Activated CD4-positive, alpha-beta T cell treated with anti-CD3 and anti-CD28 coated beads, Interleukin-2, amount 50 U/mL, for 48 hours (primary cell): ENCODE measurements around the gene NUP107.

Experiments
- DNase-seq, 2 experiments: peaks; one replicate each; pipeline ENCODE4 v3.0.0-alpha.2; 2020

The NUP107 gene

GRCh38 chr12:68776976-68777610, 90.3 kb downstream of the NUP107 start:
- DNase-seq: no peak

- DNase-seq: no peak
Observed at GRCh38 chr12:68779280-68779679, 92.5 kb downstream of the NUP107 start.

- DNase-seq: no peak
Observed at GRCh38 chr12:68780731-68781130, 94.0 kb downstream of the NUP107 start.

GRCh38 chr12:68781728-68782127, 95.0 kb downstream of the NUP107 start:
- no peak for DNase-seq

GRCh38 chr12:68784015-68784414, 97.2 kb downstream of the NUP107 start:
- no peak for DNase-seq

DNA sequence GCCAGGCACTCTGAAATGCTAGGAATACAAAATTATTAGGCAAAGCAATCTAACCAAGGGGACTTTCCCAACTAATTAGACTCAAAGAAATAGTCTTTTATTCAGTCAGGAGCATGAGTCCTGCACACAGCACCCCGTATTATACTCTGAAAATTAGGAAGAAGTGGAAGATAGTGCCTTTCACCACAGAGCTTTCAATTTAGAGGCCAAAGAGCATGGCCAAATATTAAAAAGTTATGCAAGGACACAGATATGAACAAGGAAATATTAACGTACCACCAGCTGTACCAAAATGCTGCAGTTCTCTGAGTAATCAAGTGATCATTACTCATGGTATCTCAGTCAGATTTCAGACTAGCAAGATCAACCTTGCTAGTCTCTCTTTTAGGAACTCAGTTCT, 98.6 kb downstream of the NUP107 start:
- DNase-seq: no peak

GRCh38 chr12:68785823-68786222, 99.0 kb downstream of the NUP107 start:
- DNase-seq: no peak

- DNase-seq: no peak
Observed at GRCh38 chr12:68786929-68787328, 100.2 kb downstream of the NUP107 start.

- no peak for DNase-seq
Observed at GRCh38 chr12:68788554-68789143, 101.9 kb downstream of the NUP107 start.

GRCh38 chr12:68789144-68789878, 102.5 kb downstream of the NUP107 start:
- DNase-seq: no peak

- DNase-seq: no peak
Observed at GRCh38 chr12:68790081-68790951, 103.5 kb downstream of the NUP107 start.

GRCh38 chr12:68790952-68791234, 104.1 kb downstream of the NUP107 start:
- DNase-seq: no peak

DNA sequence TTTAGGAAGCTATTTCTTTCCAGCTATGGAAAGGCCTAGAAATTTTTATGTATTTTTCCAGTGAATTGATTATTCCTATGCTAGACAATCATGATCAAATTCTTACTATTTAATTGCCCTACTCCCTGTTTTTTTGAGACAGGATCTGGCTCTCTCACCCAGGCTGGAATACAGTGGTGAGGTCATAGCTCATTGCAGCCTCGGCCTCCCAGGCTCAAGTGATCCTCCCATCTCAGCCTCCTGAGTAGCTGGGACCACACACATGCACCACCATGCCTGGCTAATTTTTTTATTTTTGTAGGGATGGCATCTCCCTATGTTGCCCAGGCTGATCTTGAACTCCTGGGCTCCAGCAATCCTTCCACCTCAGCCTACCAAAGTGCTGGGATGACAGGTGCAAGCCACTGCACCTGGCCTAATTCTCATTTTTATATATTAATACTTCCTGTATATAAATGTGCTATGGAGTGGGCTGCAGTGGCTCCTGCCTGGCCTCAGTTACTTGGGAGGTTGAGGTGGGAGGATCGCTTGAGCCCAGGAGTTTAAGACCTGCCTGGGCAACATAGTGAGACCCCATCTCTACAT, 105.2 kb downstream of the NUP107 start:
- DNase-seq: no peak

GRCh38 chr12:68792952-68793351, 106.2 kb downstream of the NUP107 start:
- DNase-seq: no peak

- no peak for DNase-seq
Observed at GRCh38 chr12:68793436-68793835, 106.7 kb downstream of the NUP107 start.

- no peak for DNase-seq
Observed at GRCh38 chr12:68793975-68794652, 107.3 kb downstream of the NUP107 start.

DNA sequence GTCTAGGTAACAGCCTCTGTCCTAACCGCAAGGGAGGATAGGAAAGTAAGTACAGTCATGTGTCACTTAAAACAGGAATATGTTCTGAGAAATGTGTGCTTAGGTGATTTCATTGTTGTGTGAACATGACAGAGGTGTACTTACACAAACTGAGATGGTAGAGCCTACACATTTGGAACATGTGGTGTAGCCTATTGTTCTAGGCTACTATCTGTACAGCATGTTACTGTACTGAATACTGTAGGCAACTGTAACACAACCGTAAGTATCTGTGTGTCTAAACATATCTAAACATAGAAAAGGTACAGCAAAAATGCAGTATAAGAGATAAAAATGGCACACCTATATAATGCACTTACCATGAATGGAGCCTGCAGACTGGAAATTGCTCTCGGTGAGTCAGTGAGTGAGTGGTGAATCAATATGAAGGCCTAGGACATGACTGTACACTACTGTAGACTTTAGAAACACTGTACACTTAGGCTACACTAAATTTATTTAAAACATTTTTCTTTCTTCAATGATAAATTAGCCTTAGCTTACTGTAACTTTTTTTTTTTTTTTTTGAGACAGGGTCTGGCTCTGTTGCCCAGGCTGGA, 108.0 kb downstream of the NUP107 start:
- no peak for DNase-seq
